Cardiac fibroblast (primary cell): ENCODE data around the gene OTOG.

Source experiments
- DNase-seq, 2 donors: peaks; one replicate each; pipeline versions ENCODE4 v3.0.0 to v3.0.0-alpha.2; 2010; ENCODE audit warnings: low read depth in 2 of 2
- H3K4me3 ChIP-seq, 2 donors: replicated peaks in 1 of 2; 1 replicate in 1 of 2; 2 replicates in 1 of 2; pipeline ENCODE4 v1.5.1; 2011; ENCODE audit warnings: low read depth in 2 of 2, low read length in 2 of 2, mild to moderate bottlenecking in 2 of 2, moderate library complexity in 1 of 2
- TF ChIP-seq, protein P1 (sequence below): IDR thresholded peaks from one replicate; pipeline ENCODE4 v1.5.1; 2011; ENCODE audit warnings: low read depth, mild to moderate bottlenecking, low read length, inconsistent platforms

Gene OTOG

GRCh38 chr11:17643506-17644405 lies 96.7 kb downstream of the OTOG start:
- TF ChIP-seq, protein P1, sequence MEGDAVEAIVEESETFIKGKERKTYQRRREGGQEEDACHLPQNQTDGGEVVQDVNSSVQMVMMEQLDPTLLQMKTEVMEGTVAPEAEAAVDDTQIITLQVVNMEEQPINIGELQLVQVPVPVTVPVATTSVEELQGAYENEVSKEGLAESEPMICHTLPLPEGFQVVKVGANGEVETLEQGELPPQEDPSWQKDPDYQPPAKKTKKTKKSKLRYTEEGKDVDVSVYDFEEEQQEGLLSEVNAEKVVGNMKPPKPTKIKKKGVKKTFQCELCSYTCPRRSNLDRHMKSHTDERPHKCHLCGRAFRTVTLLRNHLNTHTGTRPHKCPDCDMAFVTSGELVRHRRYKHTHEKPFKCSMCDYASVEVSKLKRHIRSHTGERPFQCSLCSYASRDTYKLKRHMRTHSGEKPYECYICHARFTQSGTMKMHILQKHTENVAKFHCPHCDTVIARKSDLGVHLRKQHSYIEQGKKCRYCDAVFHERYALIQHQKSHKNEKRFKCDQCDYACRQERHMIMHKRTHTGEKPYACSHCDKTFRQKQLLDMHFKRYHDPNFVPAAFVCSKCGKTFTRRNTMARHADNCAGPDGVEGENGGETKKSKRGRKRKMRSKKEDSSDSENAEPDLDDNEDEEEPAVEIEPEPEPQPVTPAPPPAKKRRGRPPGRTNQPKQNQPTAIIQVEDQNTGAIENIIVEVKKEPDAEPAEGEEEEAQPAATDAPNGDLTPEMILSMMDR, result no peak
- no peak overlapping the region for H3K4me3 ChIP-seq

GRCh38 chr11:17645190-17645970 lies 98.3 kb downstream of the OTOG start:
- TF ChIP-seq, protein P1, result no peak
- no peak for DNase-seq
- no peak overlapping the region for H3K4me3 ChIP-seq

More at GRCh38 chr11:17643506-17644405, 96.7 kb downstream of the OTOG start:
- no peak for DNase-seq

- no peak overlapping the region for H3K4me3 ChIP-seq
- no peak for DNase-seq
- TF ChIP-seq, protein P1, result no peak
Measured at GRCh38 chr11:17646451-17647145, 99.5 kb downstream of the OTOG start.

GRCh38 chr11:17648528-17648927 lies 101.5 kb downstream of the OTOG start:
- TF ChIP-seq, protein P1, result no peak
- DNase-seq, result no peak
- no peak overlapping the region for H3K4me3 ChIP-seq

GRCh38 chr11:17649261-17649660 lies 102.2 kb downstream of the OTOG start:
- no peak for DNase-seq
- TF ChIP-seq, protein P1, result no peak
- H3K4me3 ChIP-seq, result no peak overlapping the region

- DNase-seq, result no peak
- H3K4me3 ChIP-seq, result no peak overlapping the region
- TF ChIP-seq, protein P1, result no peak
Measured at GRCh38 chr11:17649696-17650095, 102.6 kb downstream of the OTOG start.
